Esophagus squamous epithelium (tissue), 4 donors: Measurements from ENCODE around the gene THSD7A.

ENCODE experiments used
- CTCF ChIP-seq, 6 experiments: fragments of 450-650 bp in 4 of 6; fragments of 200-600 bp in 2 of 6; sonication (generic) in 2 of 6; IDR thresholded peaks; one replicate each; pipeline ENCODE4 v1.5.1; 2016 to 2019; ENCODE audit warnings: antibody characterized with exemption in 6 of 6, mild to moderate bottlenecking in 4 of 6, moderate library complexity in 4 of 6
- POLR2A ChIP-seq, 4 donors: fragments of 450-650 bp; IDR thresholded peaks; one replicate each; pipeline ENCODE4 v1.6.1; 2017; ENCODE audit warnings: antibody characterized with exemption in 4 of 4, mild to moderate bottlenecking in 4 of 4, moderate library complexity in 3 of 4

- TF ChIP-seq CTCF (IDR thresholded peaks at IDR 0.05) = no peak
- TF ChIP-seq POLR2A (IDR thresholded peaks at IDR 0.05) = no peak
Measured at GRCh38 chr7:11505471-11505985, 326.5 kb downstream of the THSD7A start.
